Caco-2 (cell line): Measurements from ENCODE around the gene DLG2. TPM values are rescaled to one million over a fixed set of nuclear protein-coding genes. Genes with fewer than 3 reads are reported as not detected.

Experiments
- BruUV-seq: library from RNA; stranded (reverse); fragments of 400-500 nt; replicated peaks from 2 replicates; lab custom pipeline; 2021; lab: Mats Ljungman, UMichigan
- CTCF ChIA-PET: fragments of 300-600 bp; sonication (Branson Sonifier 250); formaldehyde crosslinking; loops from one replicate; lab custom pipeline; 2022; ENCODE audit warnings: antibody characterized with exemption; lab: Charles Lee
- POLR2A ChIA-PET: fragments of 300-600 bp; sonication (Branson Sonifier 250); formaldehyde crosslinking; loops from one replicate; lab custom pipeline; 2022; ENCODE audit warnings: antibody characterized with exemption; lab: Charles Lee
- DNase-seq, 2 experiments: peaks; one replicate each; pipeline versions ENCODE4 v3.0.0 to v3.0.0-alpha.2; 2020 to 2022
- H3K27me3 ChIP-seq: replicated peaks from 2 replicates; pipeline ENCODE4 v1.6.0; 2011; ENCODE audit warnings: low read length; ENCODE audit not compliant: control insufficient read depth, insufficient read depth
- H3K36me3 ChIP-seq: 2 replicates; pipeline ENCODE4 v1.5.1; 2011; ENCODE audit warnings: low read length; ENCODE audit not compliant: control insufficient read depth, insufficient read depth
- H3K4me1 ChIP-seq: fragments of 250-450 bp; sonication (Bioruptor Pico); 2 replicates; pipeline ENCODE4 v1.5.1; 2020; ENCODE audit warnings: mild to moderate bottlenecking
- H3K4me3 ChIP-seq: 2 replicates; pipeline ENCODE4 v1.5.1; 2011; ENCODE audit warnings: low read depth, mild to moderate bottlenecking, control low read depth, low read length
- H3K9me3 ChIP-seq: fragments of 250-450 bp; sonication (Bioruptor Pico); 2 replicates; pipeline ENCODE4 v1.5.1; 2020; ENCODE audit warnings: mild to moderate bottlenecking, moderate library complexity
- H3K27ac Mint-ChIP-seq: one replicate; pipeline ENCODE4 v1.8.0; 2022; ENCODE audit warnings: mixed read lengths; ENCODE audit not compliant: unreplicated experiment
- H3K27me3 Mint-ChIP-seq: one replicate; pipeline ENCODE4 v1.8.0; 2022; ENCODE audit warnings: mixed read lengths; ENCODE audit not compliant: insufficient read depth, unreplicated experiment
- H3K36me3 Mint-ChIP-seq: one replicate; pipeline ENCODE4 v1.8.0; 2022; ENCODE audit warnings: mild to moderate bottlenecking, mixed read lengths; ENCODE audit not compliant: insufficient read depth, unreplicated experiment
- H3K4me1 Mint-ChIP-seq: one replicate; pipeline ENCODE4 v1.8.0; 2022; ENCODE audit warnings: low read depth, mixed read lengths; ENCODE audit not compliant: unreplicated experiment
- H3K4me3 Mint-ChIP-seq: one replicate; pipeline ENCODE4 v1.8.0; 2022; ENCODE audit warnings: mild to moderate bottlenecking, moderate library complexity, mixed read lengths; ENCODE audit not compliant: unreplicated experiment
- H3K9me3 Mint-ChIP-seq: one replicate; pipeline ENCODE4 v1.8.0; 2022; ENCODE audit warnings: mixed read lengths; ENCODE audit not compliant: unreplicated experiment
- CTCF ChIP-seq, 2 experiments: fragments of 200-600 bp in 1 of 2; IDR thresholded peaks; 1 replicate in 1 of 2; 2 replicates in 1 of 2; pipeline versions ENCODE4 v1.5.1 to v1.8.0; 2011 to 2022; ENCODE audit warnings: antibody characterized with exemption in 1 of 2, control low read depth in 1 of 2, inconsistent platforms in 1 of 2, low read depth in 1 of 2, low read length in 1 of 2, mild to moderate bottlenecking in 1 of 2, moderate library complexity in 1 of 2; ENCODE audit not compliant: insufficient read depth in 1 of 2, severe bottlenecking in 1 of 2, unreplicated experiment in 1 of 2
- intact Hi-C: fragments of 100-400 bp; cut with micrococcal nuclease; formaldehyde crosslinking; loops from one replicate; pipeline ENCODE4 v1.10.0; 2022; ENCODE audit not compliant: unreplicated experiment
- total RNA-seq: library from RNA; stranded (reverse); gene quantifications from 2 replicates; pipeline ENCODE4 v1.2.3, GENCODE V29; 2022

The DLG2 gene
- total RNA-seq, 1 experiment from 2014 or later: 21.6 TPM

- H3K4me1 Mint-ChIP-seq: peaks cover 8% of the 10 kb centered on the region
- H3K9me3 Mint-ChIP-seq: no peaks in the 10 kb centered on the region
- no TSS peak for BruUV-seq
- DNase-seq: no peak
- H3K27ac Mint-ChIP-seq: no peak overlapping the region
- Histone ChIP-seq H3K4me1 (peaks cover 9% of the 10 kb centered on the region), H3K9me3 (no peaks in the 10 kb centered on the region), H3K27me3 (no peaks in the 10 kb centered on the region), H3K4me3 (no peak overlapping the region), H3K36me3 (no peaks in the 10 kb centered on the region)
- TF ChIP-seq CTCF (IDR thresholded peaks at IDR 0.05; ENCODE audit: insufficient read depth in 1 of 2, low read depth in 1 of 2, low read length in 1 of 2, severe bottlenecking in 1 of 2, unreplicated experiment in 1 of 2): no peak
- POLR2A ChIA-PET: no interaction called here
- CTCF ChIA-PET: no interaction called here
- intact Hi-C loops: no loop called here
- H3K4me3 Mint-ChIP-seq: no peak overlapping the region
- no peaks in the 10 kb centered on the region for H3K36me3 Mint-ChIP-seq
- H3K27me3 Mint-ChIP-seq: no peaks in the 10 kb centered on the region
Observed at GRCh38 chr11:83625336-83625735, 2001.8 kb downstream of the DLG2 start.

- Histone ChIP-seq H3K4me3 (no peak overlapping the region), H3K36me3 (no peaks in the 10 kb centered on the region), H3K27me3 (no peaks in the 10 kb centered on the region), H3K9me3 (no peaks in the 10 kb centered on the region), H3K4me1 (no peaks in the 10 kb centered on the region)
- peaks cover 6% of the 10 kb centered on the region for H3K4me1 Mint-ChIP-seq
- no peak for TF ChIP-seq CTCF (IDR thresholded peaks at IDR 0.05; ENCODE audit: insufficient read depth in 1 of 2, low read depth in 1 of 2, low read length in 1 of 2, severe bottlenecking in 1 of 2, unreplicated experiment in 1 of 2)
- BruUV-seq: no TSS peak
- intact Hi-C loops: loop anchor here (5.0 kb wide), 1 partner anchor 95 kb away; no protein-coding TSS in a partner anchor
- H3K36me3 Mint-ChIP-seq: no peaks in the 10 kb centered on the region
- CTCF ChIA-PET: no interaction called here
- H3K9me3 Mint-ChIP-seq: no peaks in the 10 kb centered on the region
- H3K27me3 Mint-ChIP-seq: no peaks in the 10 kb centered on the region
- no peak overlapping the region for H3K4me3 Mint-ChIP-seq
- no peak for DNase-seq
- POLR2A ChIA-PET: no interaction called here
- no peak overlapping the region for H3K27ac Mint-ChIP-seq
Observed at GRCh38 chr11:83617671-83618070, 2009.5 kb downstream of the DLG2 start.

GRCh38 chr11:83613767-83614121 lies 2013.4 kb downstream of the DLG2 start:
- H3K27ac Mint-ChIP-seq: no peak overlapping the region
- BruUV-seq: no TSS peak
- TF ChIP-seq CTCF (IDR thresholded peaks at IDR 0.05; ENCODE audit: insufficient read depth in 1 of 2, low read depth in 1 of 2, low read length in 1 of 2, severe bottlenecking in 1 of 2, unreplicated experiment in 1 of 2): no peak
- H3K4me1 Mint-ChIP-seq: peaks cover 10% of the 10 kb centered on the region
- intact Hi-C loops: no loop called here
- no peaks in the 10 kb centered on the region for H3K4me1 ChIP-seq
- no peak overlapping the region for H3K4me3 Mint-ChIP-seq
- H3K36me3 ChIP-seq: no peaks in the 10 kb centered on the region
- ChIA-PET CTCF (no interaction called here), POLR2A (no interaction called here)
- no peaks in the 10 kb centered on the region for H3K9me3 ChIP-seq
- no peaks in the 10 kb centered on the region for H3K27me3 Mint-ChIP-seq
- H3K27me3 ChIP-seq: no peaks in the 10 kb centered on the region
- no peak overlapping the region for H3K4me3 ChIP-seq
- DNase-seq: no peak
- no peaks in the 10 kb centered on the region for H3K36me3 Mint-ChIP-seq
- H3K9me3 Mint-ChIP-seq: no peaks in the 10 kb centered on the region
